ENCODE results near the gene WDFY4.

GRCh38 chr10:48981310-48981907 lies 296.7 kb downstream of the WDFY4 start:
- no peak for TF ChIP-seq POLR2A (IDR thresholded peaks at IDR 0.05)
- peak; percentile 50 to 89 (median 68) for TF ChIP-seq CTCF (IDR thresholded peaks at IDR 0.05)
- no peak for TF ChIP-seq POLR2AphosphoS5 (IDR thresholded peaks at IDR 0.05)
- no peak for TF ChIP-seq EP300 (IDR thresholded peaks at IDR 0.05)

All from gastroesophageal sphincter (tissue), 3 donors.